ENCODE results near the gene UBXN6.
A peak's percentile ranks its signal among the peaks of the same experiment; 100 is the strongest.

- TF ChIP-seq POLR2A (IDR thresholded peaks at IDR 0.05), result peak in 2 of 4 donors; percentile 77 to 81
- TF ChIP-seq, protein P1, sequence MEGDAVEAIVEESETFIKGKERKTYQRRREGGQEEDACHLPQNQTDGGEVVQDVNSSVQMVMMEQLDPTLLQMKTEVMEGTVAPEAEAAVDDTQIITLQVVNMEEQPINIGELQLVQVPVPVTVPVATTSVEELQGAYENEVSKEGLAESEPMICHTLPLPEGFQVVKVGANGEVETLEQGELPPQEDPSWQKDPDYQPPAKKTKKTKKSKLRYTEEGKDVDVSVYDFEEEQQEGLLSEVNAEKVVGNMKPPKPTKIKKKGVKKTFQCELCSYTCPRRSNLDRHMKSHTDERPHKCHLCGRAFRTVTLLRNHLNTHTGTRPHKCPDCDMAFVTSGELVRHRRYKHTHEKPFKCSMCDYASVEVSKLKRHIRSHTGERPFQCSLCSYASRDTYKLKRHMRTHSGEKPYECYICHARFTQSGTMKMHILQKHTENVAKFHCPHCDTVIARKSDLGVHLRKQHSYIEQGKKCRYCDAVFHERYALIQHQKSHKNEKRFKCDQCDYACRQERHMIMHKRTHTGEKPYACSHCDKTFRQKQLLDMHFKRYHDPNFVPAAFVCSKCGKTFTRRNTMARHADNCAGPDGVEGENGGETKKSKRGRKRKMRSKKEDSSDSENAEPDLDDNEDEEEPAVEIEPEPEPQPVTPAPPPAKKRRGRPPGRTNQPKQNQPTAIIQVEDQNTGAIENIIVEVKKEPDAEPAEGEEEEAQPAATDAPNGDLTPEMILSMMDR (IDR thresholded peaks at IDR 0.05), result peak; percentile 77 to 100 (median 99)
Observed at GRCh38 chr19:4400135-4400936, 57.3 kb downstream of the UBXN6 start, which contains the start of gene SH3GL1.
